OCI-M1 (cell line): ENCODE measurements around the gene CALML5.

Experiments
- DNase-seq: peaks from one replicate; lab custom pipeline; 2025; lab: John Stamatoyannopoulos, UW

CALML5 gene

GRCh38 chr10:5462841-5463293, 36.5 kb downstream of the CALML5 start:
- no peak for DNase-seq

DNA sequence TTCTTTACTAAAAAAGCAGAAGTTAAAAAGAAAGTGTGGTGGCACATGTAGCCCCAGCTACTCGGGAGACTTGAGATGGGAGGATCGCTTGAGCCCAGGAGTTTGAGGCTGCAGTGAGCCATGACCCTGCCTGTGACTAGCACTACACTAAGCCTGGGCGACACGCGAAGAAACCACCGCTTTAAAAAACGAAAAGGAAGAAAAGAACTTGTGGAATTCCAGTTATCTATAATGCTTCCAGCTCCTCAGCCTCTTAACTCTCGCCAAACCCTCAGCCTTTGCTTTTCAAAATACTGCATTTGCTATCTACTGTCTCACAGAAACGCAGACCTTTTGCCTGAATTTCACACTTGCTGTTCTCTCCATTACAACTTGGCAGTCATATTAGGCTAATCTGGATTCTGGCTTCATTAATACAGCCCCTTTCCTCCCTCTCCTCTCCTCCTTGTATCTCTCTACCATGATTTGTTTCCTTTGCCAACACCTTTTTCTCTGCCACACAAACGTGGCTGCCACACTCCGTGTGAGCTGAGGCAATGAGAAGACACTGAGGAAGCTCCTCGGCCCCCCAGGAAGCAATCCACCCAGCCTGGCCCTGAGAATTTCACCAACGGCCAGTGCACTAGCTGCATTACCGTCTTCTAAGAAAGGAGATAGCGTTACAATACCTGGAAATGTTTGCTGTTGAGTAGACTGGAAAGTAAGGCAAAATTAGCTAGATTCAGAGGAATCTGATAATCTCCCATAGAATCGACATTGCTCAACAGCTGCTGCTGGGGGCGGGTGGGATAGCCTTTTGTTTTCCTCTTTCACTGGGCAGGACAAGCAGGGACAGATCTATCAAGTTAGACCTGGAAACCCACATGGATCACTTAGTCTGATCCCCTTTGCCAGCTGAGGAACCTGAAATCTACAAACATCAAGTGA, 37.2 kb downstream of the CALML5 start:
- peak; percentile 98 for DNase-seq

DNA sequence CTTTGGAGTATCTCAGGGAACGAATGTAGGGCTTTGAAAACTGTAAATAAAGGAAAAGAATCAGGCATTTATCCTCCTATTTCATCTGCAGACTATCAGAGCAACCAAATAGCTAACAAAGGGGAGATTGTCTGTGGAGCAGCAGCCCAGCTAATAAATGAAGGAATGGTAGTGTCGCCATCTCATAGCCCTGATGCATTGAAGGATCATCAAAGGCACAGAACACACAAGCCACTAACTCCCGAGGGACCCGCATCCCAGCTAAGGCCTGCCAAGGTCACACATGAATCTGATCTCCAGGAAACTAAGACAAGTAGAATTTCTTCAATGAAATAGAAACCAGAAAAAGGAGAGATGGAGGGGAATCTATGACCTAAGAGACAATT, 38.2 kb downstream of the CALML5 start:
- DNase-seq: peak; percentile 83

GRCh38 chr10:5460468-5461202, 38.7 kb downstream of the CALML5 start:
- peak; percentile 64 for DNase-seq

- DNase-seq: peak; percentile 50
These were observed 40.2 kb downstream of the CALML5 start for GRCh38 chr10:5458949-5459747.

DNA sequence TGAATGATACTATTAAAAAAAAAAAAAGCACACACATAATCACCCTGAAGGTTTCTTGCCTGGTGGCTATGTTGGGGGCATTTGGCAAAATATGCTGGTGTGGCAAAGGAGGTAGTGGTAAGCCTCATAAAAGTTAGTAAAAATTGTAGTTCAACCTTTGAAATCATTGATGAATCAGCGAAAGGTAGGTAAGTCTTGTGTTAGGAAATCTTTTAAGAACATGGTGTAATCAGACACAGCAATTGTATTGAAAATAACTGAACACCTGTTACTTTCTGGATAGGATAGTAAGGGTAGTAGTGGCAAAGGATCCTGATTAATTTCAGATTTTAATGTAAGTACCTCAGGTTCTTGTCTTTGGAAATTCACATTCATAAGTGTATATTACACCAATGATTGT, 40.9 kb downstream of the CALML5 start:
- peak; percentile 32 for DNase-seq

- DNase-seq: peak; percentile 15
These were observed 41.6 kb downstream of the CALML5 start for GRCh38 chr10:5457741-5458140.

- no peak for DNase-seq
These were observed 42.8 kb downstream of the CALML5 start for GRCh38 chr10:5456563-5456962.

DNA sequence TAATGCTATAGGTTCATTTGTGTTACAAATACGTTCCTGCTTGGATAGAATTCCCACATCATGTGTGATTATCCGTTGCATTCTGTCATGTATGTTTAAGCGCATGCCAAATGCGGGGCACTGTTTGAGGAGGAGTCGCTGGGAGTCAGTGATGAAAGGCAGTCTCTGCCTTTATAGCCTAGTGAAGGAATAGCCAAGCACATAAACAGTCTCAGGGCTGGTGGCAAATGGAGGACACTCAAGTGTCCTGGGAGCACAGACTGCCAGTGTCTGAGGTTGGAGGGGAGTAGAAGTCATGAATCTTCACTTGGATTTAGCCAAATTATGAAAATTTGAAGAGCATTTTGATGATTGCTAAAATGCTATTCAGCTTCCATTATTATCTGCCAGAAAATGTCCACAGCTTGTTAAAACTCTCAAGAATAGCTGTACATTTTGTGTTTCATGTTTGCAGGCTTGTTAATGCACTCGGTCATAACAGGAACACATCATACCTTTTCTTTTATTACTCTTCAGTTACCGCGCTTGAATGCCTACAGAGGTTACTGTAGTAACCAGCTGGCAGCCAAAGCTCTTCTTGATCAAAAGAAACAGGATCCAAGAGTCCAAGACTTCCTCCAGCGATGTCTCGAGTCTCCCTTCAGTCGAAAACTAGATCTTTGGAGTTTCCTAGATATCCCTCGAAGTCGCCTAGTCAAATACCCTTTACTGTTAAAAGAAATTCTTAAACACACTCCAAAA, 45.5 kb downstream of the CALML5 start:
- DNase-seq: no peak

GRCh38 chr10:5450605-5451384, 48.6 kb downstream of the CALML5 start:
- DNase-seq: no peak

DNA sequence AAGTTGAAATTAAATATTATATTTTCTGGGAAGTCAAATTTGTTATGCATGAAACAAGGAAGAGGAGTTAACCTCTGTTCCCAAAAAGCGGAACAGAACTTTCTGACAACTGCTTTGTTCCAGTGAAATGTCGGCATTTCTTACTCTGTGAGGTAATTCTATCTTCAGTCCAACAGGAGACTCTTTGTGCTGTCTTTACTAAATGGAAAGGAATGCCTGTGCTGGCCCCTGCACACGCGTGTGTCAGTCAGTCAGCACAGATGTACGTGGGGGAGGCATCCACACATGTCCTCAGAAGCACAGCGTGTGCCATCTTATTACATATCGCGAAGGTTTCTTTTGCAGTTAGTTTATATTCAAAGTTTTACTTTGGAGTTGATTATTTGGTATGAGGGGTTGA, 49.5 kb downstream of the CALML5 start:
- DNase-seq: peak; percentile 93

GRCh38 chr10:5449227-5449626, 50.1 kb downstream of the CALML5 start:
- DNase-seq: peak; percentile 75
